CD8-positive, alpha-beta memory T cell (primary cell): ENCODE results near the gene TTC8. TPM values are rescaled to one million over a fixed set of nuclear protein-coding genes. Genes with fewer than 3 reads are reported as not detected.

Experiments
- CTCF ChIA-PET: fragments of 350-600 bp; sonication (Branson Sonifier 250); formaldehyde crosslinking; loops from one replicate; lab custom pipeline; 2021; ENCODE audit warnings: antibody characterized with exemption; lab: Charles Lee
- POLR2A ChIA-PET: fragments of 350-600 bp; sonication (Branson Sonifier 250); formaldehyde crosslinking; loops from one replicate; lab custom pipeline; 2021; ENCODE audit warnings: antibody characterized with exemption; lab: Charles Lee
- DNase-seq, 5 donors: peaks; one replicate each; pipeline versions ENCODE4 v3.0.0 to v3.0.0-alpha.2; 2020 to 2022; ENCODE audit warnings: mixed read lengths in 1 of 5
- H3K27ac ChIP-seq: one replicate; pipeline ENCODE4 v1.7.0; 2013; ENCODE audit warnings: low read depth, mild to moderate bottlenecking, low read length, moderate library complexity
- H3K27me3 ChIP-seq: 2 replicates; pipeline ENCODE4 v1.7.0; 2013; ENCODE audit warnings: low read length, mild to moderate bottlenecking; ENCODE audit not compliant: insufficient read depth, poor library complexity, severe bottlenecking
- H3K36me3 ChIP-seq: 2 replicates; pipeline ENCODE4 v1.7.0; 2013; ENCODE audit warnings: mild to moderate bottlenecking, low read length, moderate library complexity; ENCODE audit not compliant: insufficient read depth
- H3K4me1 ChIP-seq: 2 replicates; pipeline ENCODE4 v1.7.0; 2013; ENCODE audit warnings: mild to moderate bottlenecking, low read length, moderate library complexity; ENCODE audit not compliant: insufficient read depth
- H3K4me3 ChIP-seq: 2 replicates; pipeline ENCODE4 v1.7.0; 2013; ENCODE audit warnings: mild to moderate bottlenecking, low read length
- H3K9me3 ChIP-seq: 2 replicates; pipeline ENCODE4 v1.7.0; 2013; ENCODE audit warnings: mild to moderate bottlenecking, low read length
- H3K27ac Mint-ChIP-seq, 8 donors: one replicate each; pipeline ENCODE4 v1.8.0; 2020 to 2021; ENCODE audit warnings: mixed read lengths in 8 of 8, mild to moderate bottlenecking in 6 of 8, inconsistent platforms in 3 of 8, moderate library complexity in 3 of 8
- H3K27me3 Mint-ChIP-seq, 2 donors: one replicate each; pipeline ENCODE4 v1.8.0; 2020 to 2021; ENCODE audit warnings: mixed read lengths in 2 of 2, mild to moderate bottlenecking in 1 of 2, moderate library complexity in 1 of 2
- H3K36me3 Mint-ChIP-seq, 3 donors: one replicate each; pipeline ENCODE4 v1.8.0; 2020 to 2021; ENCODE audit warnings: mixed read lengths in 3 of 3, inconsistent platforms in 1 of 3, mild to moderate bottlenecking in 1 of 3
- H3K4me1 Mint-ChIP-seq, 3 donors: one replicate each; pipeline ENCODE4 v1.8.0; 2020 to 2021; ENCODE audit warnings: mixed read lengths in 3 of 3, inconsistent platforms in 1 of 3, mild to moderate bottlenecking in 1 of 3
- H3K4me3 Mint-ChIP-seq, 7 donors: one replicate each; pipeline ENCODE4 v1.8.0; 2020 to 2021; ENCODE audit warnings: mixed read lengths in 7 of 7, mild to moderate bottlenecking in 6 of 7, moderate library complexity in 4 of 7, inconsistent platforms in 2 of 7
- H3K9me3 Mint-ChIP-seq, 5 donors: one replicate each; pipeline ENCODE4 v1.8.0; 2020 to 2022; ENCODE audit warnings: mixed read lengths in 5 of 5, mild to moderate bottlenecking in 3 of 5, moderate library complexity in 2 of 5, inconsistent platforms in 1 of 5
- polyA plus RNA-seq: library from polyadenylated mRNA; unstranded; fragments of 300-500 nt; fragmentation: Illumina TruSeq; gene quantifications from one replicate; pipeline ENCODE4 v1.2.3, GENCODE V29; 2021
- total RNA-seq, 2 experiments: library from RNA; stranded (reverse); gene quantifications; one replicate each; pipeline ENCODE4 v1.2.3, GENCODE V29; 2021

The TTC8 gene
- total and polyA plus RNA-seq, 3 experiments from 2014 or later: 1.4 to 5.9 (median 5.9) TPM

DNA sequence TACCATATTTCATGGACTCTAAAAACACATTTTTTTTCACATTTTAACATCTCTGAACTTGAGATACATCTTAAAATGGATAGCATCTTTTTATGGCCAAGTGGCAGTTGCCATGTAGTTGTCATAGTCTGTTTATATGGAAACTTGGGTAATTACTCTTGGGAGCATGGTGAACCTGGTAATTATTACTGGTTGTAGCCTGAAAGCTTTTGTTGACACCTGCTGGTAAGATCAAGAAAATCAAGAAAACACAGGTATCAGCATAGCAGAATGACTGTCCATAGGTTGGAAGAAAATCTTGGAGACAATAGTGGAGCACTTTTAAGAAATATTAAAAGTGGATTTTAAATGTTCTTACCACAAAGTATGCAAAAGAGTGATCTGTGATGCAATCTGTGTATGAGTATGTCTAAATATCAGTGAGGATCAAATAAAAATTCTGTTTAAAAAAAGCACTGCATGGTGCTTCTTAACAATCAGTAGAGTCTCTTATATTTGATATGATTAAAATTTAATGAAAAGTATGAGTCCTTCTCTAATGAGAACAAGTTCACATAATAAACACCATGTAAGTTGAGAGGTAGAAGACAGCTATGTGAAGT lies 44.2 kb downstream of the TTC8 start:
- no peak overlapping the region for H3K27ac Mint-ChIP-seq
- DNase-seq: peak in 1 of 5 donors; percentile 3
- Histone ChIP-seq H3K9me3 (no peaks in the 10 kb centered on the region), H3K36me3 (no peaks in the 10 kb centered on the region), H3K27ac (no peak overlapping the region), H3K4me1 (no peaks in the 10 kb centered on the region), H3K4me3 (no peak overlapping the region), H3K27me3 (no peaks in the 10 kb centered on the region)
- no peaks in the 10 kb centered on the region for H3K27me3 Mint-ChIP-seq
- CTCF ChIA-PET: interaction anchor here (0.8 to 1.2 kb wide), 3 partner anchors 83 to 375 kb away, joined by 3 to 5 read pairs (median 4); no protein-coding TSS in a partner anchor
- peaks cover 0 to 6% (median 0%) of the 10 kb centered on the region in 3 donors for H3K36me3 Mint-ChIP-seq
- H3K9me3 Mint-ChIP-seq: no peaks in the 10 kb centered on the region
- POLR2A ChIA-PET: no interaction called here
- H3K4me3 Mint-ChIP-seq: no peak overlapping the region
- H3K4me1 Mint-ChIP-seq: no peaks in the 10 kb centered on the region

DNA sequence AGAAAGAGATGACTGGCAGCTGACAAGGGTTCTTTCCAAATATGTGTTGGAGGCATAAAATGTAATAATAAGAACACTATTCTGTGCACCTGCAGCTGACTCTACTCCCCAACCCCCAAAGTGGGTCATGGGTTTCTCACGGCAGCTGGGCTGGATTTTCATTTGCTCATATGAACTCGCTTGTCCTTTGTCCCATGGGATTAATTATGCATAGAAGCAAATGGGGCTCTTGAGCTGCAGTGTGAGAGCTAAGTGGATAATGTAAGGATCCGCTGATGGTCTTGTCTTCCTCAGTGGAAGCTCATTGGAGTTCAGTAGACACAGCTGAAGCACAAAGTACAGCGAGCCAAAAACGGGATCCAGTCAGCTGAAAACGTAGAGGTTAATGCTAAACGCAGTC lies 46.3 kb downstream of the TTC8 start:
- H3K27ac ChIP-seq: no peak overlapping the region
- H3K27me3 Mint-ChIP-seq: no peaks in the 10 kb centered on the region
- no peaks in the 10 kb centered on the region for H3K9me3 Mint-ChIP-seq
- POLR2A ChIA-PET: no interaction called here
- peaks cover 0 to 6% (median 0%) of the 10 kb centered on the region in 3 donors for H3K36me3 Mint-ChIP-seq
- no peak overlapping the region for H3K4me3 Mint-ChIP-seq
- no peaks in the 10 kb centered on the region for H3K9me3 ChIP-seq
- H3K4me3 ChIP-seq: no peak overlapping the region
- no peaks in the 10 kb centered on the region for H3K36me3 ChIP-seq
- no peaks in the 10 kb centered on the region for H3K27me3 ChIP-seq
- no peak overlapping the region for H3K27ac Mint-ChIP-seq
- H3K4me1 Mint-ChIP-seq: no peaks in the 10 kb centered on the region
- no peak for DNase-seq
- CTCF ChIA-PET: no interaction called here
- H3K4me1 ChIP-seq: no peaks in the 10 kb centered on the region

- POLR2A ChIA-PET: no interaction called here
- DNase-seq: no peak
These were observed 47.0 kb downstream of the TTC8 start for GRCh38 chr14:88871429-88871828.

GRCh38 chr14:88872976-88873375 lies 48.5 kb downstream of the TTC8 start:
- Mint-ChIP-seq H3K36me3 (peaks cover 0 to 6% (median 0%) of the 10 kb centered on the region in 3 donors), H3K4me3 (no peak overlapping the region), H3K4me1 (no peaks in the 10 kb centered on the region), H3K27ac (no peak overlapping the region), H3K27me3 (no peaks in the 10 kb centered on the region), H3K9me3 (no peaks in the 10 kb centered on the region)
- CTCF ChIA-PET: interaction anchor here (1.3 kb wide), 1 partner anchor 205 kb away, joined by 3 read pairs; no protein-coding TSS in a partner anchor
- H3K27me3 ChIP-seq: no peaks in the 10 kb centered on the region
- no peak overlapping the region for H3K27ac ChIP-seq
- DNase-seq: no peak
- POLR2A ChIA-PET: no interaction called here
- no peaks in the 10 kb centered on the region for H3K36me3 ChIP-seq
- H3K9me3 ChIP-seq: no peaks in the 10 kb centered on the region
- no peaks in the 10 kb centered on the region for H3K4me1 ChIP-seq
- H3K4me3 ChIP-seq: no peak overlapping the region

More at GRCh38 chr14:88871429-88871828, 47.0 kb downstream of the TTC8 start:
- no peak overlapping the region for H3K27ac Mint-ChIP-seq
- Histone ChIP-seq H3K27me3 (no peaks in the 10 kb centered on the region), H3K4me3 (no peak overlapping the region), H3K36me3 (no peaks in the 10 kb centered on the region), H3K9me3 (no peaks in the 10 kb centered on the region), H3K27ac (no peak overlapping the region), H3K4me1 (no peaks in the 10 kb centered on the region)
- CTCF ChIA-PET: no interaction called here
- H3K4me1 Mint-ChIP-seq: no peaks in the 10 kb centered on the region
- peaks cover 0 to 6% (median 0%) of the 10 kb centered on the region in 3 donors for H3K36me3 Mint-ChIP-seq
- no peaks in the 10 kb centered on the region for H3K27me3 Mint-ChIP-seq
- no peaks in the 10 kb centered on the region for H3K9me3 Mint-ChIP-seq
- H3K4me3 Mint-ChIP-seq: no peak overlapping the region

DNA sequence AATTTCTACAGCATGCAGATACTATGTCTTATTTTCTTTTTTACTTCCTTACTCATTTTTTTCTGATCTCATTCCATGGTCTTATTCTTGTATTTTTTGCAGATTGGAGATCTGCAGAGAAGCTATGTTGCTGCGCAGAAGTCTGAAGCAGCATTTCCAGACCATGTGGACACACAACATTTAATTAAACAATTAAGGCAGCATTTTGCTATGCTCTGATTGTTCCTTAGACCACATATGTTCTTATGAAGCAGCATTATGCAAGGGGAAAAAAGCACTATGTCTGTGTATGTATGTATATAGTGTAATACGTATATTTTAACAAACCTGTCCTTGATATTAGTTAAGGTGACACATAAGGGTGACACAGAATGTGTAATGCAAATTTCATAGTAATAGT lies 52.7 kb downstream of the TTC8 start:
- Mint-ChIP-seq H3K9me3 (peaks cover 12 to 19% (median 15%) of the 10 kb centered on the region in 5 donors), H3K27me3 (peaks cover 0 to 6% of the 10 kb centered on the region in 2 donors), H3K4me1 (no peaks in the 10 kb centered on the region), H3K36me3 (peaks cover 7 to 24% (median 20%) of the 10 kb centered on the region in 3 donors), H3K27ac (no peak overlapping the region), H3K4me3 (no peak overlapping the region)
- H3K27ac ChIP-seq: no peak overlapping the region
- DNase-seq: no peak
- H3K4me3 ChIP-seq: no peak overlapping the region
- no peaks in the 10 kb centered on the region for H3K27me3 ChIP-seq
- H3K36me3 ChIP-seq: no peaks in the 10 kb centered on the region
- ChIA-PET POLR2A (no interaction called here), CTCF (interaction anchor here (1.2 kb wide), 1 partner anchor 10 kb away, joined by 3 read pairs; no protein-coding TSS in a partner anchor)
- H3K9me3 ChIP-seq: no peaks in the 10 kb centered on the region
- no peaks in the 10 kb centered on the region for H3K4me1 ChIP-seq

DNA sequence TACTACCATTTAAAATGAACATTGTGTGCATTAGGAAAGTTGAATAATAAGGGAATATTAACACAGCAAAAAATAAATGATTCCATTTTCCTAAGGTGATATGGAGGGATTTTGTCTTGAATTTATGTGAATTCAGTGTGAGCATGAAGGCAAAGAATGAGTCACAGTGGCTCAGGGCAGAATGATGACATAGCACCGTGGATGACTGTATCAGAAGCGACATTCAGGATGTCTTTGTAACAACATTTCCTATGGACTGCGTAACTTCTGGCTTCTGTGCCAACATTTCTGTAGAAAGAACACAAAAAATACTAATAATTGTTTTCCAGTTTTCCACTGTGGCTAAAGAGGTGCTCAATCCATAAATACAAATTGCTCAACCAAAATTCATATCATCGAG lies 54.6 kb downstream of the TTC8 start:
- ChIA-PET POLR2A (no interaction called here), CTCF (no interaction called here)
- no peak overlapping the region for H3K27ac ChIP-seq
- Mint-ChIP-seq H3K4me3 (no peak overlapping the region), H3K9me3 (peaks cover 23 to 33% (median 29%) of the 10 kb centered on the region in 5 donors), H3K4me1 (no peaks in the 10 kb centered on the region), H3K27ac (no peak overlapping the region), H3K36me3 (peaks cover 7 to 34% (median 23%) of the 10 kb centered on the region in 3 donors), H3K27me3 (peaks cover 6 to 14% of the 10 kb centered on the region in 2 donors)
- H3K27me3 ChIP-seq: no peaks in the 10 kb centered on the region
- H3K9me3 ChIP-seq: no peaks in the 10 kb centered on the region
- H3K36me3 ChIP-seq: no peaks in the 10 kb centered on the region
- DNase-seq: no peak
- no peak overlapping the region for H3K4me3 ChIP-seq
- H3K4me1 ChIP-seq: no peaks in the 10 kb centered on the region

GRCh38 chr14:88882236-88882635 lies 57.8 kb downstream of the TTC8 start:
- Histone ChIP-seq H3K27ac (no peak overlapping the region), H3K9me3 (no peaks in the 10 kb centered on the region), H3K4me3 (no peak overlapping the region), H3K27me3 (peaks cover 3% of the 10 kb centered on the region), H3K4me1 (no peaks in the 10 kb centered on the region), H3K36me3 (no peaks in the 10 kb centered on the region)
- peaks cover 7 to 42% (median 23%) of the 10 kb centered on the region in 3 donors for H3K36me3 Mint-ChIP-seq
- no peaks in the 10 kb centered on the region for H3K4me1 Mint-ChIP-seq
- H3K4me3 Mint-ChIP-seq: no peak overlapping the region
- CTCF ChIA-PET: no interaction called here
- POLR2A ChIA-PET: no interaction called here
- H3K9me3 Mint-ChIP-seq: peaks cover 23 to 38% (median 30%) of the 10 kb centered on the region in 5 donors
- no peak overlapping the region for H3K27ac Mint-ChIP-seq
- no peak for DNase-seq
- peaks cover 6 to 40% of the 10 kb centered on the region in 2 donors for H3K27me3 Mint-ChIP-seq

- POLR2A ChIA-PET: no interaction called here
- Mint-ChIP-seq H3K36me3 (no peaks in the 10 kb centered on the region), H3K4me3 (no peak overlapping the region), H3K4me1 (no peaks in the 10 kb centered on the region), H3K27ac (no peak overlapping the region), H3K27me3 (peaks cover 6 to 43% of the 10 kb centered on the region in 2 donors), H3K9me3 (no peaks in the 10 kb centered on the region)
- CTCF ChIA-PET: no interaction called here
- H3K9me3 ChIP-seq: no peaks in the 10 kb centered on the region
- no peak overlapping the region for H3K27ac ChIP-seq
- H3K4me3 ChIP-seq: no peak overlapping the region
- no peaks in the 10 kb centered on the region for H3K27me3 ChIP-seq
- H3K4me1 ChIP-seq: no peaks in the 10 kb centered on the region
- DNase-seq: no peak
- H3K36me3 ChIP-seq: no peaks in the 10 kb centered on the region
These were observed 70.7 kb downstream of the TTC8 start for GRCh38 chr14:88895116-88895515.
